Measurements from ENCODE around the gene PLEKHA1.

GRCh38 chr10:122388287-122388997, 13.9 kb downstream of the PLEKHA1 start:
- TF ChIP-seq, protein P1, sequence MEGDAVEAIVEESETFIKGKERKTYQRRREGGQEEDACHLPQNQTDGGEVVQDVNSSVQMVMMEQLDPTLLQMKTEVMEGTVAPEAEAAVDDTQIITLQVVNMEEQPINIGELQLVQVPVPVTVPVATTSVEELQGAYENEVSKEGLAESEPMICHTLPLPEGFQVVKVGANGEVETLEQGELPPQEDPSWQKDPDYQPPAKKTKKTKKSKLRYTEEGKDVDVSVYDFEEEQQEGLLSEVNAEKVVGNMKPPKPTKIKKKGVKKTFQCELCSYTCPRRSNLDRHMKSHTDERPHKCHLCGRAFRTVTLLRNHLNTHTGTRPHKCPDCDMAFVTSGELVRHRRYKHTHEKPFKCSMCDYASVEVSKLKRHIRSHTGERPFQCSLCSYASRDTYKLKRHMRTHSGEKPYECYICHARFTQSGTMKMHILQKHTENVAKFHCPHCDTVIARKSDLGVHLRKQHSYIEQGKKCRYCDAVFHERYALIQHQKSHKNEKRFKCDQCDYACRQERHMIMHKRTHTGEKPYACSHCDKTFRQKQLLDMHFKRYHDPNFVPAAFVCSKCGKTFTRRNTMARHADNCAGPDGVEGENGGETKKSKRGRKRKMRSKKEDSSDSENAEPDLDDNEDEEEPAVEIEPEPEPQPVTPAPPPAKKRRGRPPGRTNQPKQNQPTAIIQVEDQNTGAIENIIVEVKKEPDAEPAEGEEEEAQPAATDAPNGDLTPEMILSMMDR (conservative IDR thresholded peaks at IDR 0.05; ENCODE audit: low read depth, low read length): no peak
- TF ChIP-seq, protein P2, sequence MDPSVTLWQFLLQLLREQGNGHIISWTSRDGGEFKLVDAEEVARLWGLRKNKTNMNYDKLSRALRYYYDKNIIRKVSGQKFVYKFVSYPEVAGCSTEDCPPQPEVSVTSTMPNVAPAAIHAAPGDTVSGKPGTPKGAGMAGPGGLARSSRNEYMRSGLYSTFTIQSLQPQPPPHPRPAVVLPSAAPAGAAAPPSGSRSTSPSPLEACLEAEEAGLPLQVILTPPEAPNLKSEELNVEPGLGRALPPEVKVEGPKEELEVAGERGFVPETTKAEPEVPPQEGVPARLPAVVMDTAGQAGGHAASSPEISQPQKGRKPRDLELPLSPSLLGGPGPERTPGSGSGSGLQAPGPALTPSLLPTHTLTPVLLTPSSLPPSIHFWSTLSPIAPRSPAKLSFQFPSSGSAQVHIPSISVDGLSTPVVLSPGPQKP (IDR thresholded peaks at IDR 0.05; ENCODE audit: borderline replicate concordance, low read depth, low read length): no peak
- no peak for TF ChIP-seq RFX5 (IDR thresholded peaks at IDR 0.05; ENCODE audit: low read depth, low read length)
